K562 (cell line): ENCODE data around the gene MBOAT1. TPM values are rescaled to one million over a fixed set of nuclear protein-coding genes. Genes with fewer than 3 reads are reported as not detected.
A peak's percentile ranks its signal among the peaks of the same experiment; 100 is the strongest.

Experiments used
- BRD9 ChIP-seq: fragments of 450-650 bp; IDR thresholded peaks from 2 replicates; pipeline ENCODE4 v1.6.1; 2018; ENCODE audit warnings: low read depth; ENCODE audit not compliant: partially characterized antibody
- CREB1 ChIP-seq, 2 experiments: sonication (generic) in 1 of 2; formaldehyde crosslinking in 1 of 2; IDR thresholded peaks; 2 replicates each; pipeline versions ENCODE4 v1.6.1 to v1.8.0; 2012 to 2022; ENCODE audit warnings: inconsistent platforms in 1 of 2, mild to moderate bottlenecking in 1 of 2, missing genetic modification reagents in 1 of 2, moderate library complexity in 1 of 2
- DDX20 ChIP-seq: fragments of 450-650 bp; IDR thresholded peaks from 2 replicates; pipeline ENCODE4 v1.6.1; 2016; ENCODE audit warnings: missing genetic modification characterization, low read depth, mild to moderate bottlenecking, missing compliant biosample characterization, moderate library complexity
- FOSL1 ChIP-seq: fragments of 200-800 bp; sonication (Bioruptor generic); conservative IDR thresholded peaks from 2 replicates; pipeline ENCODE4 v1.6.1; 2016; ENCODE audit warnings: missing genetic modification characterization, missing compliant biosample characterization
- HEY1 ChIP-seq: fragments of 250-450 bp; sonication (Bioruptor Pico); IDR thresholded peaks from 2 replicates; pipeline ENCODE4 v1.5.0; 2020; ENCODE audit warnings: mild to moderate bottlenecking, moderate library complexity, borderline replicate concordance
- KLF1 ChIP-seq: fragments of 450-650 bp; IDR thresholded peaks from 2 replicates; pipeline ENCODE4 v1.6.1; 2016; ENCODE audit warnings: missing genetic modification characterization, missing compliant biosample characterization
- MCM2 ChIP-seq: fragments of 450-650 bp; IDR thresholded peaks from 2 replicates; pipeline ENCODE4 v1.6.1; 2017; ENCODE audit warnings: low read depth, mild to moderate bottlenecking
- MIER1 ChIP-seq: fragments of 450-650 bp; IDR thresholded peaks from 2 replicates; pipeline ENCODE4 v1.6.1; 2016; ENCODE audit warnings: antibody characterized with exemption, mild to moderate bottlenecking, low read depth
- MLX ChIP-seq, 2 experiments: fragments of 450-650 bp in 1 of 2; sonication (generic) in 1 of 2; formaldehyde crosslinking; conservative IDR thresholded peaks; 2 replicates each; pipeline versions ENCODE4 v1.4.0 to v1.8.1; 2020 to 2022; ENCODE audit warnings: mild to moderate bottlenecking in 1 of 2, missing genetic modification reagents in 1 of 2
- NFXL1 ChIP-seq: fragments of 450-650 bp; formaldehyde crosslinking; IDR thresholded peaks from 2 replicates; pipeline ENCODE4 v1.4.0; 2021; ENCODE audit warnings: mild to moderate bottlenecking
- POLR2A ChIP-seq: fragments of 450-650 bp; conservative IDR thresholded peaks from 2 replicates; pipeline ENCODE4 v1.6.1; 2016
- PTTG1 ChIP-seq: fragments of 450-650 bp; IDR thresholded peaks from 2 replicates; pipeline ENCODE4 v1.6.1; 2016; ENCODE audit warnings: low read depth, mild to moderate bottlenecking, missing genetic modification characterization, missing compliant biosample characterization
- PURB ChIP-seq: sonication (generic); formaldehyde crosslinking; IDR thresholded peaks from 2 replicates; pipeline ENCODE4 v1.9.0; 2021; ENCODE audit warnings: low read depth, mild to moderate bottlenecking, missing genetic modification reagents
- RBM22 ChIP-seq: fragments of 200-400 bp; formaldehyde crosslinking; IDR thresholded peaks from 2 replicates; pipeline ENCODE4 v1.6.1; 2018; ENCODE audit warnings: low read length, low read depth; ENCODE audit not compliant: poor library complexity, severe bottlenecking
- RUNX1 ChIP-seq: sonication (generic); IDR thresholded peaks from 2 replicates; pipeline ENCODE4 v1.6.1; 2016; ENCODE audit warnings: antibody characterized with exemption, low read depth
- SAFB ChIP-seq: fragments of 200-400 bp; formaldehyde crosslinking; IDR thresholded peaks from 2 replicates; pipeline ENCODE4 v1.6.1; 2017; ENCODE audit warnings: low read depth, low read length, borderline replicate concordance
- SIRT6 ChIP-seq: IDR thresholded peaks from one replicate; pipeline ENCODE4 v1.6.1; 2012; ENCODE audit warnings: low read depth, mild to moderate bottlenecking, control low read depth, inconsistent platforms, low read length, moderate library complexity
- SMAD2 ChIP-seq: fragments of 150-350 bp; IDR thresholded peaks from 2 replicates; pipeline ENCODE4 v1.6.1; 2014; ENCODE audit warnings: low read depth, mild to moderate bottlenecking, low read length
- SMAD3 ChIP-seq: fragments of 450-650 bp; formaldehyde crosslinking; conservative IDR thresholded peaks from 2 replicates; pipeline ENCODE4 v1.4.0; 2020; ENCODE audit warnings: mild to moderate bottlenecking
- SMARCB1 ChIP-seq: IDR thresholded peaks from 2 replicates; pipeline ENCODE4 v1.6.1; 2011; ENCODE audit warnings: improper control_type of control experiment, low read depth; ENCODE audit not compliant: insufficient read length
- TBL1XR1 ChIP-seq, 2 experiments: IDR thresholded peaks; 2 replicates each; pipeline ENCODE4 v1.6.1; 2012; ENCODE audit warnings: improper control_type of control experiment in 2 of 2, low read length in 2 of 2, mild to moderate bottlenecking in 1 of 2
- U2AF2 ChIP-seq: fragments of 200-400 bp; formaldehyde crosslinking; optimal IDR thresholded peaks from 2 replicates; pipeline ENCODE3; 2017; ENCODE audit warnings: low read depth, mild to moderate bottlenecking, low read length
- ZBTB34 ChIP-seq: fragments of 250-450 bp; sonication (Bioruptor Pico); IDR thresholded peaks from 2 replicates; pipeline ENCODE4 v1.8.0; 2021; ENCODE audit warnings: mild to moderate bottlenecking, moderate library complexity
- ZC3H4 ChIP-seq: sonication (generic); formaldehyde crosslinking; IDR thresholded peaks from 2 replicates; pipeline ENCODE4 v1.9.0; 2021; ENCODE audit warnings: missing genetic modification reagents, borderline replicate concordance
- ZC3H8 ChIP-seq: fragments of 450-650 bp; IDR thresholded peaks from 2 replicates; pipeline ENCODE4 v1.6.1; 2017
- ZNF143 ChIP-seq: sonication (generic); formaldehyde crosslinking; IDR thresholded peaks from 2 replicates; pipeline ENCODE4 v1.9.0; 2022; ENCODE audit warnings: mild to moderate bottlenecking, missing genetic modification reagents
- ZNF217 ChIP-seq: sonication (generic); formaldehyde crosslinking; IDR thresholded peaks from 2 replicates; pipeline ENCODE4 v1.8.0; 2022; ENCODE audit warnings: mild to moderate bottlenecking, missing genetic modification reagents
- ZNF24 ChIP-seq: fragments of 450-650 bp; IDR thresholded peaks from 2 replicates; pipeline ENCODE4 v1.6.1; 2016
- ZNF316 ChIP-seq: fragments of 450-650 bp; IDR thresholded peaks from 2 replicates; pipeline ENCODE4 v1.6.1; 2016
- ZNF41 ChIP-seq: fragments of 250-450 bp; sonication (Bioruptor Pico); conservative IDR thresholded peaks from 2 replicates; pipeline ENCODE4 v1.4.0; 2020; ENCODE audit warnings: mild to moderate bottlenecking
- ZNF644 ChIP-seq: fragments of 200-800 bp; sonication (Bioruptor generic); IDR thresholded peaks from 2 replicates; pipeline ENCODE4 v1.6.1; 2016; ENCODE audit warnings: low read depth, missing genetic modification characterization, missing compliant biosample characterization
- polyA plus RNA-seq, 8 experiments: library from polyadenylated mRNA; depleted of rRNA in 4 of 8; stranded (reverse) in 5 of 8; unstranded in 3 of 8; fragments of >200 nt; fragmentation: Nextera tagmentation in 2 of 8; fragmentation: Illumina TruSeq in 1 of 8; extraction: Ambion mirVana in 2 of 8; extraction: Trizol in 1 of 8; gene quantifications; 2 replicates each; pipeline versions ENCODE4 v1.2.1 to v1.2.3, GENCODE V29; 2011 to 2014; ENCODE audit warnings: inconsistent platforms in 1 of 8, missing spikeins in 1 of 8
- total RNA-seq, 7 experiments: library from RNA; depleted of rRNA in 6 of 7; stranded (reverse); fragments of >200 nt in 6 of 7; fragmentation: Illumina TruSeq in 2 of 7; extraction: Trizol in 2 of 7; gene quantifications; 2 replicates each; pipeline versions ENCODE4 v1.2.1 to v1.2.3, GENCODE V29; 2011 to 2021; ENCODE audit warnings: low replicate concordance in 1 of 7

The MBOAT1 gene
- total and polyA plus RNA-seq, 9 of the 15 experiments (the other 6 are each of a cell fraction or from before 2014, with no cell fraction given) = 0.13 to 16.5 (median 10.3) TPM

- TF ChIP-seq ZNF644 (tag) = no peak
- no peak for TF ChIP-seq ZNF143 (CRISPR knock-in tag)
- no peak for TF ChIP-seq NFXL1
- TF ChIP-seq FOSL1 (tag) = no peak
- no peak for TF ChIP-seq ZNF316
- TF ChIP-seq HEY1 (CRISPR knock-in tag) = no peak
- TF ChIP-seq RUNX1 = no peak
- TF ChIP-seq ZC3H4 (CRISPR knock-in tag) = no peak
- TF ChIP-seq SMAD2 = no peak
- no peak for TF ChIP-seq MCM2
- no peak for TF ChIP-seq SAFB
- no peak for TF ChIP-seq SMARCB1
- TF ChIP-seq TBL1XR1 (IDR thresholded peaks at IDR 0.05; ENCODE audit: low read length in 2 of 2) = peak in 1 of 2 experiments; percentile 24; a peak in 1 of 4 replicates
- TF ChIP-seq KLF1 (tag) = no peak
- no peak for TF ChIP-seq ZNF41 (CRISPR knock-in tag)
- no peak for TF ChIP-seq ZBTB34
- TF ChIP-seq MLX (CRISPR knock-in tag; conservative IDR thresholded peaks at IDR 0.05) = no peak
- no peak for TF ChIP-seq PURB
- no peak for TF ChIP-seq SIRT6
- TF ChIP-seq PTTG1 = no peak
- no peak for TF ChIP-seq RBM22
- no peak for TF ChIP-seq ZC3H8
- no peak for TF ChIP-seq CREB1 (IDR thresholded peaks at IDR 0.05)
- no peak for TF ChIP-seq CREB1 (CRISPR knock-in tag; IDR thresholded peaks at IDR 0.05)
- no peak for TF ChIP-seq DDX20 (tag)
- TF ChIP-seq ZNF24 = no peak
- TF ChIP-seq POLR2A = no peak
- peak; percentile 35 for TF ChIP-seq BRD9
- no peak for TF ChIP-seq SMAD3 (CRISPR knock-in tag)
- no peak for TF ChIP-seq ZNF217 (CRISPR knock-in tag)
- TF ChIP-seq U2AF2 = no peak
- TF ChIP-seq MIER1 = no peak
Measured at GRCh38 chr6:20213271-20213798, 1.1 kb upstream of the MBOAT1 start (continued).
